GM18909 (cell line): ENCODE results near the gene MRPS15.
"Not testable (repeated sequence)": the region's sequence is repeated elsewhere in the genome, so short reads cannot be mapped to it uniquely, and the experiment has no call there.

Source experiments
- ATAC-seq: cut with Tn5 transposase; IDR thresholded peaks from one replicate; pipeline ENCODE4 v1.9.1; 2021; ENCODE audit warnings: mild to moderate bottlenecking; ENCODE audit not compliant: unreplicated experiment, poor library complexity

Gene MRPS15

DNA sequence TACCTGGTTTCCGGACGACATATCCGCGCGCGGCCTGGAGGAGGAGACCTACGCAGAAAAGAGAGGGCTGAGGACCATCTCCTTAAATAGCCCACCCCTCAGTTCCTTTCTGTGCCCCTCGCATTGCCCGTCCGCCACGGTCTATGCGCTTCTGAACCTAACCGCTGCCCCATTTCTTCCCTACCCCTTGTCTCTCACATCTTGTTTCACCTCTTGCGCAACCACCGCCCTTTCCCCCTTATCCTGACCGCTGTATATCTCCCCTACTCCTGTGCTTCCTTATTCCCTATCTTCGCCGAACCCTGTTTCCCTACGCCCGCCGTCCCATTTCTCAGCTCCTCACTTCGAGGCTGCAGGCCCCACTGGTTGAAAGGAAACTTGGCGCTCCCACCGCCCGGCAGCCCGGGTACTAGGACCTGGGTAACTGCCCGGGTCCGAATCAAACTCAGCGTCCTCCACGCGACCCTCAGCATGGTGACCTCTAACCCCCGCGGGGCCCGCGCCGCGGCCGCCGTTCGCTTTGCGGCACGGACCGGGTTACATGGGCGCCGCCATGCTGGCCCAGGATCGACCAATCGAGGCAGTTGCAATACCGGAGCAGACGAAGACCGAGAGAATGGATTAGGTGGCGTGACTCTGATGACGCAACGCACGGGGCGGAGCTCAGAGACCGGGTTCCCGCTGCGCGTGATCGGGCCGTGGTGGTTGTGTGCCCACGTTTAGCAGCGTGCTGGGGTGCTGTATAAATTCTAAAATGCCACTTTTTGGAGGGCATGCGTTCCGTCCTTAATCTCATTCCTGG, at the start of gene MRPS15:
TSS of gene MRPS15 (minus strand) at position 582 of the 802 bp plus-strand sequence. CDS start at position 473, 109 bp downstream.
- peak; percentile 95 for ATAC-seq

- ATAC-seq, result no peak
Measured at GRCh38 chr1:36512842-36513241, 48.7 kb upstream of the MRPS15 start.

DNA sequence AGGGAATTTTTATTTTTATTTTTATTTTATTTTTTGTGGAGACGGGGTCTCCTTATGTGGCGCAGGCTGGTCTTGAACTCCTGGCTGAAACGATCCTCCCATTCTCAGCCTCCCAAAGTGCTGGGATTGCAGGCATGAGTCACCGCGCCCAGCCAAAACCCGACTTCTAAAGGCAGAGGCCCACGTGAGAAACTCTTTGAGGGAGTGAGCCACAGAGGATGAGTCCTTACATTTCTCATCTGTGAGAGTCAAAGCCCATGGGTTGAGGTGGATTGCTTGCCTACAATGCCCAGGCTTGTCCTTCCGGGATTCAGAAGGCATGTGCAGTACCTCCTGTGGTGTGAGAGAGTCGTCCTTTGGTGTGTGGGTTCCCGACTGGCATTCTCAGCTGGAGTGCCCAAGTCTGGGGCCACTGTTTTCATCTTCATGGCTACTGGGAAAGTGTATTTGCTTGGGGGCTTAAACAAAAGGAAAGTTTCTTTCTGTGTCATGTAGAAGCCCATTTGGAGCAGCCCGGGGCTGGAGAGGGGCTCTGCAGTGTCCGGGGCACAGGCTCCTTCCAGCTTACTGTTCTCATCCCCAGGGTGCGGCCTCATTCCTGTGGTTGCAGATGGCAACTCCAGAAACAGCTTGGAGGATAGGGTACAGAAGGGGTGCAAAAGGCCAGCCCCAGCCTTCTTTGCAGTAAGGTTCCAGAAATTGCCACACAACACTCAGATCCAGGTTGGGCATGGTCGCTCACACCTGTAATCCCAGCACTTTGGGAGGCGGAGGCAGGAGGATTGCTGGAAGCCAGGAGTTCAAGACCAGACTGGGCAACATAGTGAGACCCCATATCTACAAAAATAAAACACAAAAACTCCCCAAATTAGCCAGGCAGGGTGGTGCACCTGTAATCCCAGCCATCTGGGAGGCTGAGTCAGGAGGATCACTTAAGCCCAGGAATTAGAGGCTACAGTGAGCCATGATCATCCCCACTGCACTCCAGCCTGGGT, 47.9 kb upstream of the MRPS15 start:
- no peak for ATAC-seq

GRCh38 chr1:36511220-36511619, 47.0 kb upstream of the MRPS15 start:
- not testable (repeated sequence) for ATAC-seq

DNA sequence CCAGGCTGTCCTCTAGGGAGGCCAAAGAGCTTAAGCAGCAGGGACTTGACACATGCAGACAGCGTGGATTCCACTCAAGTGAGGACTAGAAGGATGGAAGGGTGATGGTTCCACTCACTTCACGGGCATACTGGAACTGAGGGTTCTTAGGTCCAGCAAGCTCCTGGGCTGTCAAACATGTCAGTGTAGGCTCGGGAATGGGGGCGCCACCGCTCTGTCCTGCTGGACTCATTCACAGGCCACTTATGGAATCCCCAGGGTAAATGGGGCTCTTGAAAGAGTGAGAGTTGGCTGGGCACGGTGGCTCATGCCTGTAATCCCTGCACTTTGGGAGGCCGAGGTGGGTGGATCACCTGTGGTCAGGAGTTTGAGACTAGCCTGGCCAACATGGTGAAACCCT, 46.2 kb upstream of the MRPS15 start:
- no peak for ATAC-seq

DNA sequence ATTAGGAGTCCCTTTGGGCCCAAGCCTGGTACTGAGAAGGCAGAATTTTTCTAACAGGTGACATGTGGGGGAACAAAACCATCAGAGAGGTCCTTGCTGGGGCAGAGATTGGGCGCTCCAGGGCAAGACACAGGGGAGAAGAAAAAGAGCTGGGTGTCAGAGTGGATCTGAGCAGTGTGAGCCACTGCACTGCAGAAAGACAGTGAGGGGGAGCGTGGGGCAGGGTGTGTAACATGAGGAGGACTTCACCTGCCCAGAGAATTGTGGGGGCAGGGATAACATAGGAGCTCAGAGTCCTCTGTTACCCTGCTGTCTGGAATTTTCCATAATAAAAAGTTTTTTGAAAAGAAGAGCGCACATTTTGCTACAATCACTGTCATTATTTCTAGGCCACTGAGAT, 44.1 kb upstream of the MRPS15 start:
- ATAC-seq, result no peak

GRCh38 chr1:36506276-36506920, 42.2 kb upstream of the MRPS15 start:
- ATAC-seq, result no peak

GRCh38 chr1:36503733-36504132, 39.5 kb upstream of the MRPS15 start:
- no peak for ATAC-seq

DNA sequence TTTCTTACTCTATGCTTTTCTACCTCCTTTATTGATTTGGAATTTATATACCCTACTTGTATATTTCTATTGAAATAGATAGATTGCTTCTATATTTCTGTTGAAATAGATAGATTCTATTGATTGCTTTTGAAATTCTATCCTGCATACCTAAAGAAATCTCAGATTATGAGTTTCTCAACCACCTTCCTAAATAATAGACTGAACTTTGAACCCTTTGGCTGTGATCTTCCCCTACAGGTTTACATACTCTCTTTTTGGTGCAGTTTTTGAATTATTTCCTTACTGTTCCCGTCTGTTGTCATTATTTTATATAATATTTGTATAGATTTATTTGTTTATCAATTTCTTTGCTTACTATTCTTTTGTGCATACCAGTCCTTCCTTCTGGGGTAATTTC, 39.0 kb upstream of the MRPS15 start:
- no peak for ATAC-seq

GRCh38 chr1:36502616-36503015, 38.4 kb upstream of the MRPS15 start:
- no peak for ATAC-seq

DNA sequence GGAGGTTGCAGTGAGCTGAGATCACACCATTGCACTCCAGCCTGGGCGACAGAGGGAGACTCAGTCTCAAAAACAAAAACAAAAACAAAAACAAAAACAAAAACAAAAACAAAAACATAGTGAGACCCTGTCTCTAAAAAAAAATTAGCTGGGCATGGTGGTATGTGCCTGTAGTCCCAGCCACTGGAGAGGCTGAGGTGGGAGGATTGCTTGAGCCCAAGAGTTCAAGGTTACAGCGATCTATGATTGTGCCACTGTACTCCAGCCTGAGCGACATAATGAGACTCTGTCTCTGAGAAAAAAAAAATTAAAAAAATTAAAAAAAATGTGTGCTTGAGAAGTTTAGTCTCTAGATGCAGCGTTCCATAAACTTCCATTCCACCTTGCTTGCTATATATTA, 37.7 kb upstream of the MRPS15 start:
- ATAC-seq, result not testable (repeated sequence)

GRCh38 chr1:36497207-36497606, 33.0 kb upstream of the MRPS15 start:
- ATAC-seq, result no peak

GRCh38 chr1:36494971-36495370, 30.8 kb upstream of the MRPS15 start:
- no peak for ATAC-seq

DNA sequence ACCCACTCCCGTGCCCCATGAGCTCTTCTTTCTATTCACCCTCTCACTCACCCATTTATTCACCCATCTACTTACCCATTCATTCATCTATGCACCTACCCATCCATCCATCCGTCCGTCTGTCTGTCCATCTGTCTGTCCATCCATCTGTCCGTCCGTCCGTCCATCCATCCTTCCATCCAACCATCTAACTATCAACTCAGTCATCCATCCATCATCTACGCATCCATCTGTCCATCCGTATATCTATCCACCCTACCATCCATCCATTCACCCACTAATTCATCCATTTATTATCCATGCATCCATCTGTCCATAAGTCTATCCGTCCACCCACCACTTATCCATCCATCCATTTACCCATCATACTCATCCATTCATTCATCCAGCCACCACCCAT, 29.3 kb upstream of the MRPS15 start:
- no peak for ATAC-seq

GRCh38 chr1:36492491-36492890, 28.3 kb upstream of the MRPS15 start:
- ATAC-seq, result no peak

- ATAC-seq, result not testable (repeated sequence)
Measured at GRCh38 chr1:36489258-36490051, 25.3 kb upstream of the MRPS15 start.

- ATAC-seq, result no peak
Measured at GRCh38 chr1:36487906-36488305, 23.7 kb upstream of the MRPS15 start.

GRCh38 chr1:36487336-36487725, 23.1 kb upstream of the MRPS15 start:
- not testable (repeated sequence) for ATAC-seq

DNA sequence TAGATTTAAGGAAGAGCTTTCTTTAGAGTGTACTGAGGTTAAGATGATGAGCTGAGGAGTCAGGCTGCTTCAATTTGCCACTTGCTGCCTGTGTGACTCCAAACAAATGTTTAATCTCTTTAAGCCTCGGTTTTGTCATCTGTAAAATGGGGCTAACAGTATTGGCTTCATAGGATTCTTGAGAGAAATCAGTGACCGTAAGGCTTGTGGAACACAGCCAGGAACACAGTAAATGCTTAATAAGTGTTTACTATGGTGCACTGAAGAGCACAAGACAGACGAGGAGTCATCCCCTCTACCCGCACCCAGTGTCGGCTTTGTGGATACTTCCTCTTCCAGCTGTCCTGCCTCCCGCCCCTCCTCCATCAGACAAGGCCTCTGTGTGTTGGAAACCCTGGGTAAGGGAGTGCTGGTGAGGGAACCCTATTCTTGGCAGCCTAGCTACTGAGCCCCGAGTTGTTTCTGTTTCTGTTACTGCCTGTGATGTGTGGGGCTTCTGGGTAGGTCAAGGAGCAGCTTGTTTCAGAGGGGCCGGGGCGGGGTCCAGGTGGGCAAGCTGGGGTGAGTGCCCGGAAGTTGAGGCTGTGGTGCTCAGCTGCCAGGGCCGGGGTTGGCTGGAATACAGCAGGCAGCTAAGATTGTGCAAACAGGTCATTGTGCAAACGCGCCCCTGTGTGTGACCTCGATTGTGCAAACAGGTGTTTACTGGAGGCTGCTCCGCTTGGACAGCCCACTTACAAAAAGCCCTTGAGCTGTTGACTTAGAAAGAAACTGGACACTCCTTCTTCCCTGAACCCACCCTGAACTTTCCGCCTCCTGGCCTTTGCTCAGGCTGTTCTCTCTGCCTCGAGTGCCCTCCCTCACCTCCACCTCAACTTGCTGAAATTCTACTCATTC, 22.5 kb upstream of the MRPS15 start:
- ATAC-seq, result no peak
